NAMALWA (cell line): ENCODE measurements around the gene RHO.
"Not testable (repeated sequence)": the region's sequence is repeated elsewhere in the genome, so short reads cannot be mapped to it uniquely, and the experiment has no call there.

Source experiments
- DNase-seq: peaks from one replicate; pipeline ENCODE4 v3.0.0-alpha.2; 2015; ENCODE audit warnings: low spot score

RHO gene

GRCh38 chr3:129499604-129500333, 28.7 kb upstream of the RHO start:
- DNase-seq, result not testable (repeated sequence)

- no peak for DNase-seq
Observed at GRCh38 chr3:129500334-129500658, 28.1 kb upstream of the RHO start.

GRCh38 chr3:129501630-129502029, 26.8 kb upstream of the RHO start:
- DNase-seq, result no peak

- no peak for DNase-seq
Observed at GRCh38 chr3:129502641-129503408, 25.6 kb upstream of the RHO start.

GRCh38 chr3:129503471-129504291, 24.8 kb upstream of the RHO start:
- no peak for DNase-seq

GRCh38 chr3:129504471-129505100, 23.9 kb upstream of the RHO start:
- no peak for DNase-seq

GRCh38 chr3:129505341-129505740, 23.1 kb upstream of the RHO start:
- DNase-seq, result no peak

- no peak for DNase-seq
Observed at GRCh38 chr3:129506231-129506742, 22.2 kb upstream of the RHO start.

- no peak for DNase-seq
Observed at GRCh38 chr3:129507181-129507831, 21.1 kb upstream of the RHO start.

- no peak for DNase-seq
Observed at GRCh38 chr3:129512595-129512994, 15.8 kb upstream of the RHO start.

GRCh38 chr3:129513705-129514104, 14.7 kb upstream of the RHO start:
- no peak for DNase-seq

GRCh38 chr3:129514110-129514509, 14.3 kb upstream of the RHO start:
- DNase-seq, result no peak

GRCh38 chr3:129514563-129514962, 13.9 kb upstream of the RHO start:
- no peak for DNase-seq

- DNase-seq, result not testable (repeated sequence)
Observed at GRCh38 chr3:129515108-129515820, 13.2 kb upstream of the RHO start.

GRCh38 chr3:129515821-129516432, 12.5 kb upstream of the RHO start:
- not testable (repeated sequence) for DNase-seq

GRCh38 chr3:129517516-129517915, 10.9 kb upstream of the RHO start:
- no peak for DNase-seq

- no peak for DNase-seq
Observed at GRCh38 chr3:129518038-129518561, 10.3 kb upstream of the RHO start.

- DNase-seq, result no peak
Observed at GRCh38 chr3:129518581-129518980, 9.9 kb upstream of the RHO start.

- DNase-seq, result no peak
Observed at GRCh38 chr3:129519449-129519848, 9.0 kb upstream of the RHO start.
